SK-N-SH treated with all-trans-retinoic acid at 6 μM for 48 hours (cell line): ENCODE measurements around the gene TMEM131.

Experiments used
- OSR1 ChIP-seq: fragments of 250-450 bp; sonication (Bioruptor Pico); IDR thresholded peaks from 2 replicates; pipeline ENCODE4 v1.8.0; 2022; ENCODE audit warnings: moderate library complexity, mild to moderate bottlenecking, inconsistent platforms
- ZFP30 ChIP-seq: fragments of 450-650 bp; formaldehyde crosslinking; IDR thresholded peaks from 2 replicates; pipeline ENCODE4 v1.5.0; 2022; ENCODE audit warnings: mild to moderate bottlenecking, moderate library complexity
- ZNF565 ChIP-seq: fragments of 450-650 bp; formaldehyde crosslinking; conservative IDR thresholded peaks from 2 replicates; pipeline ENCODE4 v1.5.0; 2020; ENCODE audit warnings: low read depth, mild to moderate bottlenecking, moderate library complexity

- TF ChIP-seq OSR1 (CRISPR knock-in tag) (no peak), ZFP30 (CRISPR knock-in tag) (no peak), ZNF565 (CRISPR knock-in tag) (no peak)
These were observed 31.9 kb downstream of the TMEM131 start for GRCh38 chr2:97963880-97964279.
